ENCODE data around the gene USP13. TPM values are rescaled to one million over a fixed set of nuclear protein-coding genes. Genes with fewer than 3 reads are reported as not detected.

USP13 gene
- 3.4 and 5.7 TPM in 2 replicates for total RNA-seq

GRCh38 chr3:179652447-179653095 is at the start of gene USP13:
USP13 (plus strand) TSS chr3:179653040; CDS start chr3:179653226, 186 bp downstream.

GRCh38 chr3:179604321-179605078 is 48.3 kb upstream of the USP13 start, which contains the start of the genes MRPL47 and NDUFB5:
MRPL47 (minus strand) TSS chr3:179604638; CDS start chr3:179604624, 14 bp downstream.
NDUFB5 (plus strand) TSS chr3:179604794; CDS start chr3:179604816, 22 bp downstream.

Other genes starting within 250 kb of the USP13 start
- gene GNB4, start 201.6 kb upstream of the USP13 start, total RNA-seq = 42.7 and 46.7 TPM in 2 replicates
- 33.6 and 46.4 TPM in 2 replicates for gene ACTL6A, start 90.1 kb upstream of the USP13 start, total RNA-seq
- gene MRPL47, start 48.4 kb upstream of the USP13 start, total RNA-seq = 29.8 and 32.5 TPM in 2 replicates
- 176 and 177 TPM in 2 replicates for gene NDUFB5, start 48.2 kb upstream of the USP13 start, total RNA-seq

Measured in bronchial smooth muscle cell (primary cell).